Breast epithelium (tissue), 4 donors: ENCODE results near the gene NUBP1. TPM values are rescaled to one million over a fixed set of nuclear protein-coding genes. Genes with fewer than 3 reads are reported as not detected.

Experiments used
- DNase-seq, 2 donors: peaks; one replicate each; pipeline ENCODE4 v3.0.0-alpha.2; 2019; ENCODE audit warnings: low spot score in 2 of 2
- H3K27ac ChIP-seq, 2 donors: fragments of 200-600 bp; sonication (generic) in 1 of 2; one replicate each; pipeline ENCODE4 v1.5.1; 2016 to 2019; ENCODE audit warnings: mild to moderate bottlenecking in 1 of 2
- H3K27me3 ChIP-seq, 2 donors: fragments of 200-600 bp; sonication (generic) in 1 of 2; one replicate each; pipeline versions ENCODE4 v1.5.1 to v1.6.0; 2017 to 2019; ENCODE audit warnings: control low read depth in 1 of 2, mild to moderate bottlenecking in 1 of 2
- H3K36me3 ChIP-seq: fragments of 200-600 bp; one replicate; pipeline ENCODE4 v1.5.1; 2019
- H3K4me1 ChIP-seq, 2 donors: fragments of 200-600 bp; sonication (generic); one replicate each; pipeline ENCODE4 v1.5.1; 2016 to 2019; ENCODE audit warnings: control low read depth in 1 of 2
- H3K4me3 ChIP-seq, 3 donors: fragments of 200-600 bp; sonication (generic); 1 replicate in 2 of 3; 2 replicates in 1 of 3; pipeline ENCODE4 v1.5.1; 2016 to 2019; ENCODE audit warnings: mild to moderate bottlenecking in 3 of 3, moderate library complexity in 2 of 3
- H3K9me3 ChIP-seq, 2 donors: fragments of 200-600 bp; sonication (generic) in 1 of 2; one replicate each; pipeline ENCODE4 v1.5.1; 2016 to 2019; ENCODE audit warnings: control low read depth in 1 of 2
- POLR2A ChIP-seq: fragments of 450-650 bp; IDR thresholded peaks from one replicate; pipeline ENCODE4 v1.6.1; 2016; ENCODE audit warnings: antibody characterized with exemption, mild to moderate bottlenecking, moderate library complexity
- POLR2AphosphoS5 ChIP-seq, 3 donors: sonication (generic); formaldehyde crosslinking; IDR thresholded peaks; one replicate each; pipeline ENCODE4 v1.6.1; 2017; ENCODE audit warnings: antibody characterized with exemption in 3 of 3
- intact Hi-C: fragments of 100-400 bp; cut with DNase I; formaldehyde crosslinking; loops from one replicate; pipeline ENCODE4 v1.15.1; 2023; ENCODE audit warnings: low total_unique reads
- total RNA-seq, 3 donors: library from RNA; depleted of rRNA; stranded (reverse); fragments of >200 nt; gene quantifications; one replicate each; pipeline ENCODE4 v1.1.0, GENCODE V29; 2016
- TF ChIP-seq, protein P1 (sequence below), 3 donors: fragments of 450-650 bp; IDR thresholded peaks; one replicate each; pipeline ENCODE4 v1.5.1; 2016 to 2017; ENCODE audit warnings: antibody characterized with exemption in 3 of 3, mild to moderate bottlenecking in 3 of 3, moderate library complexity in 3 of 3

NUBP1 gene
- total RNA-seq, 3 donors from 2014 or later, result 19.7 to 32.1 (median 28.8) TPM

DNA sequence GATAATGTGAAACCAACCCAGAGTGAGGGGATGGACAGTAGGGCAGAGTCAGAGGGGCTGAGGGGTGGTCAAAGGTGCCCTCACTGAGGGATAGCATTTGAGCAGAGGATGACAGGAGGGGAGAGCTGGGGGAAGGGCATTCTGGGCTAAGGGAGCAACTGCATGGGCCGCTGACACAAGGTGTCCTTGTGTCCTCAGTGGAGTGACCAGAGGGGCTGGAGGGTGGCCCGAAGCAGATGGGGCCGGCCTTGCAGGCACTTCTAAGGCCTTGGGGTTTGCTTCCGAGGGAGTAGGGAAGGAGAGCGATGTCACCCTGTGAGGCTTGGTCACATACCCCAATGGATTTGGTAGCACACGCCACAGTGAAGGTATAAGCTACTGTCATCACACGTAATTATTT lies 10.0 kb downstream of the NUBP1 start:
- peaks cover 7% of the 10 kb centered on the region for H3K36me3 ChIP-seq
- no peaks in the 10 kb centered on the region for H3K9me3 ChIP-seq
- DNase-seq, result no peak
- TF ChIP-seq, protein P1, sequence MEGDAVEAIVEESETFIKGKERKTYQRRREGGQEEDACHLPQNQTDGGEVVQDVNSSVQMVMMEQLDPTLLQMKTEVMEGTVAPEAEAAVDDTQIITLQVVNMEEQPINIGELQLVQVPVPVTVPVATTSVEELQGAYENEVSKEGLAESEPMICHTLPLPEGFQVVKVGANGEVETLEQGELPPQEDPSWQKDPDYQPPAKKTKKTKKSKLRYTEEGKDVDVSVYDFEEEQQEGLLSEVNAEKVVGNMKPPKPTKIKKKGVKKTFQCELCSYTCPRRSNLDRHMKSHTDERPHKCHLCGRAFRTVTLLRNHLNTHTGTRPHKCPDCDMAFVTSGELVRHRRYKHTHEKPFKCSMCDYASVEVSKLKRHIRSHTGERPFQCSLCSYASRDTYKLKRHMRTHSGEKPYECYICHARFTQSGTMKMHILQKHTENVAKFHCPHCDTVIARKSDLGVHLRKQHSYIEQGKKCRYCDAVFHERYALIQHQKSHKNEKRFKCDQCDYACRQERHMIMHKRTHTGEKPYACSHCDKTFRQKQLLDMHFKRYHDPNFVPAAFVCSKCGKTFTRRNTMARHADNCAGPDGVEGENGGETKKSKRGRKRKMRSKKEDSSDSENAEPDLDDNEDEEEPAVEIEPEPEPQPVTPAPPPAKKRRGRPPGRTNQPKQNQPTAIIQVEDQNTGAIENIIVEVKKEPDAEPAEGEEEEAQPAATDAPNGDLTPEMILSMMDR (IDR thresholded peaks at IDR 0.05), result no peak
- TF ChIP-seq POLR2AphosphoS5 (IDR thresholded peaks at IDR 0.05) (no peak), POLR2A (no peak)
- H3K27ac ChIP-seq, result no peak overlapping the region
- H3K4me1 ChIP-seq, result no peaks in the 10 kb centered on the region
- no peaks in the 10 kb centered on the region for H3K27me3 ChIP-seq
- H3K4me3 ChIP-seq, result no peak overlapping the region
- intact Hi-C loops, result loop anchor here (10.0 kb wide), 1 partner anchor 61 kb away; the partner anchor contains the start of gene TVP23A

DNA sequence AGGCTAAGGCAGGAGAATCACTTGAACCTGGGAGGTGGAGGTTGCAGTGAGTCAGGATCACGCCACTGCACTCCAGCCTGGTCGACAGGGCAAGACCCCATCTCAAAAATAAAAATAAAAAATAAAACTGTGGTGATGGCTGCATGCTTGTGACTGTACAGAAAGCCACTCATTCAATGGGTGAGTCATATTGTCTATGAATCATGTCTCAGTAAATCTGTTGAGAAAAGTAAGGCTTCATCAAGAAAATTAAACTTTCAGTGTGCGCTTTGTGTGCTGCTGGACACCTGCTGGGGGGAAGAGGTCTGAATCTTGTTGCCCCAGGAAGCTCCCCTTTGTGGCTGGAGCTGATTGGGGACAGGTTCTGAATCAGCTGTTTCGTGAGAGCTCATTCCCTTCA lies 11.3 kb downstream of the NUBP1 start:
- Histone ChIP-seq H3K36me3 (peaks cover 13% of the 10 kb centered on the region), H3K4me1 (no peaks in the 10 kb centered on the region), H3K27ac (no peak overlapping the region), H3K4me3 (no peak overlapping the region), H3K27me3 (no peaks in the 10 kb centered on the region), H3K9me3 (no peaks in the 10 kb centered on the region)
- TF ChIP-seq, protein P1 (IDR thresholded peaks at IDR 0.05), result no peak
- no peak for TF ChIP-seq POLR2AphosphoS5 (IDR thresholded peaks at IDR 0.05)
- no peak for TF ChIP-seq POLR2A
- no peak for DNase-seq
- intact Hi-C loops, result loop anchor here (10.0 kb wide), 1 partner anchor 60 kb away; the partner anchor contains the start of gene TVP23A

DNA sequence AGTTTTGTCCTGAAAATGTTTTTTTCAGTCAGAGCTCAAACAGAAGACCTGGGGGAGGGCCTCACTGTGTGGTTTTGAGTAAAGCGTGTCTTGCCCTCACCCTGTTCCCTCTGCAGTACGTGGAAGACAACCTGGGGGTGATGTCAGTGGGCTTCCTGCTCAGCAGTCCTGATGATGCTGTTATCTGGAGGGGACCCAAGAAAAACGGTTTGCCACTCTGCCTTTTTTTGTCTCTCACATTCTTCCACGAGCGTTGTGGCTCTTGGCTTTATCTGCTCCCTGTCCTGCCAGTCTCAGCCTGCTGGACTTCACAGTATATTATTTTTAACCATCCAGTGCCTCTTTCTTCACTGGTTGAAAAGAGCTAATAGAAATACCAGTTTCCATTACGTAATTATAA lies 12.9 kb downstream of the NUBP1 start:
- DNase-seq, result no peak
- TF ChIP-seq, protein P1 (IDR thresholded peaks at IDR 0.05), result no peak
- TF ChIP-seq POLR2AphosphoS5 (IDR thresholded peaks at IDR 0.05), result no peak
- H3K36me3 ChIP-seq, result peaks cover 23% of the 10 kb centered on the region
- no peaks in the 10 kb centered on the region for H3K27me3 ChIP-seq
- no peak overlapping the region for H3K27ac ChIP-seq
- intact Hi-C loops, result loop anchor here (10.0 kb wide), 1 partner anchor 58 kb away; the partner anchor contains the start of gene TVP23A
- H3K9me3 ChIP-seq, result no peaks in the 10 kb centered on the region
- H3K4me3 ChIP-seq, result no peak overlapping the region
- H3K4me1 ChIP-seq, result no peaks in the 10 kb centered on the region

DNA sequence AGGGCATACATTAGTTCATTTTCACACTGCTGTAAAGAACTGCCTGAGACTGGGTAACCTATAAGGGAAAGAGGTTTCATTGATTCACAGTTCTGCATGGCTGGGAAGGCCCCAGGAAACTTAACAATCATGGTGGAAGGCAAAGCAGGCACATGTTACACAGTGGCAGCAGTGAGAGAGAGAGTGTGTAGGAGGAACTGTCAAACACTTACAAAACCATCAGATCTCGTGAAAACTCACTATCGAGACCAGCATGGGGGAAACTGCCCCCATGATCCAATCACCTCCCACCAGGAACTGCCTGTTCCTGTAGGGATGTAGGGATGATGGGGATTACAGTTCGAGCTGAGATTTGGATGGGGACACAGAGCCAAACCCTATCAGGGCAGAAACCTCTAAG lies 17.2 kb downstream of the NUBP1 start:
- Histone ChIP-seq H3K27ac (no peak overlapping the region), H3K4me3 (no peak overlapping the region), H3K27me3 (no peaks in the 10 kb centered on the region), H3K9me3 (no peaks in the 10 kb centered on the region), H3K36me3 (peaks cover 23% of the 10 kb centered on the region), H3K4me1 (no peaks in the 10 kb centered on the region)
- intact Hi-C loops, result no loop called here
- no peak for TF ChIP-seq POLR2A
- TF ChIP-seq POLR2AphosphoS5 (IDR thresholded peaks at IDR 0.05), result no peak
- TF ChIP-seq, protein P1 (IDR thresholded peaks at IDR 0.05), result no peak
- DNase-seq, result no peak

DNA sequence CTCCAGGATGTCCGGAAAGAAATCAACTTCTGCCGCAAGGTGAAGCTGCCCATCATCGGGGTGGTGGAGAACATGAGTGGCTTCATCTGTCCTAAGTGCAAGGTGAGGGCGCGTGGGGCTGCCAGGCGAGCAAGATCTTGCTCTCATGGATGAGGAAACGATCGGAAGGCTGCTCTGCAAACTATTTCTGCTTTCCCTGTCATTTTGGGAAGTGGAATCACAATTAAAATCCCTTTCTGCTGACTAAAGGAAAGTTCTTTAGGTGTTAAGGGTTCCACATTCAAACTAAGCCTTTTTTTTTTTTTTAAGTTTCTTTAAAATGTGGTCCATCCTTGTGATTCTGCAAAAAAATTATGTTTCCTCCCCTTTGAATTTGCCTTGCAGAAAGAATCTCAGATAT lies 17.7 kb downstream of the NUBP1 start:
- Histone ChIP-seq H3K27me3 (no peaks in the 10 kb centered on the region), H3K9me3 (no peaks in the 10 kb centered on the region), H3K4me3 (no peak overlapping the region), H3K36me3 (peaks cover 23% of the 10 kb centered on the region), H3K4me1 (no peaks in the 10 kb centered on the region), H3K27ac (no peak overlapping the region)
- no peak for TF ChIP-seq POLR2AphosphoS5 (IDR thresholded peaks at IDR 0.05)
- DNase-seq, result no peak
- intact Hi-C loops, result no loop called here
